Measurements from ENCODE around the gene GJD3.

GRCh38 chr17:40349895-40350688 lies 14.4 kb downstream of the GJD3 start:
- no peak for TF ChIP-seq POLR2AphosphoS5 (IDR thresholded peaks at IDR 0.05; ENCODE audit: low read depth, low read length)
- no peak for TF ChIP-seq TAF1 (IDR thresholded peaks at IDR 0.05; ENCODE audit: borderline replicate concordance, low read depth, low read length)
- TF ChIP-seq POLR2A (IDR thresholded peaks at IDR 0.05; ENCODE audit: low read depth, low read length), result no peak
